Esophagus mucosa (tissue), 1 donor: ENCODE data around the gene SAMD10. TPM values are rescaled to one million over a fixed set of nuclear protein-coding genes. Genes with fewer than 3 reads are reported as not detected.
"Not testable (repeated sequence)": the region's sequence is repeated elsewhere in the genome, so short reads cannot be mapped to it uniquely, and the experiment has no call there.

ENCODE experiments used
- ATAC-seq: fragments of 200-7000 bp; cut with Tn5 transposase; one replicate; pipeline ENCODE4 v1.9.1; 2020
- total RNA-seq: library from RNA; stranded (reverse); gene quantifications from one replicate; pipeline ENCODE4 v1.2.4, GENCODE V29; 2023
- donor health status: DM: yes; HTN: yes; CAD: no.

The SAMD10 gene
- total RNA-seq, 1 donor from 2014 or later: 5.7 TPM

DNA sequence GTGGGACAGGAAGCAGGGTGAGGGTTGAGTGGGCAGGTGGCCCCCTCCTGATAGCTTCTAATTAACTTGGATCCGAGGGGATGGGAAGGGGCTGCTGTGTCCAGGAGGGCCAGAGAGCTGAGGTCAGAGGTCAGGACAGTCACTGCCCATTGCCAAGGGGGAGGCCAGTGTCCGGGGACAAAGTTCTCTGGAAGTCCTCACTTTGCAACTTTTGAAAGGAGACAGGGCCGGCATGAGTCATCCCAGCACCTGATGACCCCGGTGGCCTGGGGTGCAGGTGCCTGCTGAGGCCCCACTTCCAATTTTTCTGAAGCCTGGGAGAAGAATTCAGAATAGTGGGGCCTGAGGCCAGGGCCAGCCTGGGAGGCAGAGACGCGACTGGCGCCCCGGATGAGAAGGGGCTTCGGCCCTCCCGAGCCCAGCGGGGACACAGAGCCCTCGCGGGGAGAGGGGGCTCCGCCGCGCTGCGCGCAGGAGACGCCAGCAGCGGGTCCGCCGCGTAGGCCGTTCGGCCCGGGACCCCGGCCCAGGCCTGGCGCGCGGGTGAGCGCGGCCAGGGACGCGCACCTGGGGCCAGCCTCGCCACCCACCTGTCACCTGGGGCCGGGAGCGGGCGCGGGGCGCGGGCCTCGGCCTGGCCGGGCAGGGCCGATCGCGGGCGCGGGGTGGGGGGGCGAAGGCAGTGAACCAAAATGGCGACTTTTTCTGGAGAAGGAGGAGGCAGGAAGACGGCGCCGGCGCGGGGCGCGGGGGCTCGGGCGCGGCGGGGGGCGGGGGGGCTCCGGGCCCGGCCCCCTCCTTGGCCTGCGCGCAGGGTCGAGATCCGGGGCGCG lies 10.3 kb downstream of the SAMD10 start:
- no peak for ATAC-seq

DNA sequence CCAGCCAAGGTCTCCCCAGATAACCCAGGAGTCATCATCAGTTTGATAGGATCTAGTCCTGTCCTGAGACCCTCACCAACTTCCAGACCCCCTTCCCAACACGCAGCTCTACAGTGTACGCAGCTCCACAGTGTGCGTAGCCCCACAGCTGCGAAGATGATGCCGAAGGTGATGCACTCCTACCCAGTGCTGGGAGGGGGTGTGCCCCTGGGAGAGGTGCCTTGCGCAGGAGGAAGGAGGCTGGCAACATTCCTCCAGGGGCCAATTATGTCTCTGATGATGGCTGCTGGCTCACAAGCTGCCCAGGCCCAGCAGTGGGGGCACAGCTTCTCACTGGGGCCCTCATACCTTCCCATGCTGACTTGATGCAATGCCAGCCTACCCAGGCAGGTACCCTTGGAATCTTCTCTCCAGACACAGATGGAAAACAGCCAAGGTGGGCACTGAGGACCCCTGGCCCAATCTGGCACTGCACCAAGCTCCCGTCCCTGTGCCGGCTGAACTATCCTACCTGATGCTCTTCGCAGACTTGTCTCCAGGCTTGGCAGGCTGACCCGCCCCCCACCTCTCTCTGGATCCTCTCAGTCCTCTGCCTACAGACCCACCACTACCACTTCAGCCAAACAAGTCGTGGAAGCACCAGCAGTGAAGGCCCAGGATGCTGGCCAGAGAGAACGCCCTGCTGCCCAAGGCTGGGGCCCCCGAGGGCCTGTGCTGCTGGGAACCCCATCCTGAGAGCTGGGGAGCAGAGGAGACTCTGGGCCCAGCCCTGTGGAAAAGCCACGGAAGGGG lies 11.1 kb downstream of the SAMD10 start:
- peak; percentile 4 for ATAC-seq

DNA sequence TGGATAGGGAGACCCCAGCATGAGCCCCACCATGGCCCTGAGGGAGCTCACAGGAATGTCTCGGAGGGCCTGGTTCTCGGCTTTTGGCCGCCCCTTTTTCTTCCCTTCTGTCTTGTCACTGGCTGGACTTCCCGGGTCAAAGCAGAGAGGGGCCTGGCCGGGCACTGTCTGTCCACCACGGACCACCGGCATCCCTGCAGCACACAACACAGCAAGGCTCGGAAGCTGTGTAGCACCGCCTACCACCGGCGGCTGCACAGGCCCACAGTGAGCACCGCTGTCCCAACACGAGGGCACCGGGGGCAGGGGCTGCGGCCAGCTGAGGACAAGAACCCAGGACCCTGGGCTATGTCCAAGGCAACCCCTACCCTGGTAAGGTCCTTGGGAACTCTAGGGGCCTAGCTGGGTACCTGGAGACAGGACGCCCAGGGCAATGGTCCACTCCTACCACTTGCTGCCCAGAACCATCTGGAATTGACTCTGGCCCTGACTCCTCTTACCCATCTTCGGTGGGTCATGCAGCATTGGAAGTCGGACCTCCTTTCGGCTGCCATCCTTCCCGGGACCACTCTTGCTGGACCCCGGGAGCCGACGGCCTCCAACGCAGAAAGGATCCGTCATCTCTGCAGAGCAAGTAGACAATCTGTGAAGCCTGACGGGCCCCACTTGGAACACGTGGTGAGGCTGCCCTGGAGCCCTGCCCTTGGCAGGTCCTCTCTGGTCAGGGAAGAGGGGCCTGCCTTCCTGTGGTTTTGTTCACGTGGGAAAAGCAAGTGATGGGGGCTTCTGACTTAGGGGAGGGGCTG lies 11.9 kb downstream of the SAMD10 start:
- ATAC-seq: no peak

DNA sequence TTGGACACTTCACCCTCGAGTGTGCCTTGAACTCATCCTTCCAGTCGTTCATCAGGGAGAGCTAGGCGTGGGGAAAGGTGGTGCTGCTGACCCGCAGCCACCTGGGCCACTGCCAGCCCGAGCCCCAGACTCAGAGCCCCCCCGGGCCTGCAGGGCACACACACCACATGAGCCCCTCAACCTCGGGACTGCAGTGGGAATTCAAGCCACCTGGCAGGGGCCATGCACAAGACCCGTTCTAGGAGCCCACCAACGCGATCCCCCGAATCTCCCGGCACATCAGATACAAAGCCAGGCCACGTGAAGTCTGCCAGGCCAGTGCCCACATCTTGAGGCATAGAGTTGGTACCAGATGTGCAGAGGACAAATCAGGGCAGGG lies 12.5 kb downstream of the SAMD10 start:
- ATAC-seq: no peak

DNA sequence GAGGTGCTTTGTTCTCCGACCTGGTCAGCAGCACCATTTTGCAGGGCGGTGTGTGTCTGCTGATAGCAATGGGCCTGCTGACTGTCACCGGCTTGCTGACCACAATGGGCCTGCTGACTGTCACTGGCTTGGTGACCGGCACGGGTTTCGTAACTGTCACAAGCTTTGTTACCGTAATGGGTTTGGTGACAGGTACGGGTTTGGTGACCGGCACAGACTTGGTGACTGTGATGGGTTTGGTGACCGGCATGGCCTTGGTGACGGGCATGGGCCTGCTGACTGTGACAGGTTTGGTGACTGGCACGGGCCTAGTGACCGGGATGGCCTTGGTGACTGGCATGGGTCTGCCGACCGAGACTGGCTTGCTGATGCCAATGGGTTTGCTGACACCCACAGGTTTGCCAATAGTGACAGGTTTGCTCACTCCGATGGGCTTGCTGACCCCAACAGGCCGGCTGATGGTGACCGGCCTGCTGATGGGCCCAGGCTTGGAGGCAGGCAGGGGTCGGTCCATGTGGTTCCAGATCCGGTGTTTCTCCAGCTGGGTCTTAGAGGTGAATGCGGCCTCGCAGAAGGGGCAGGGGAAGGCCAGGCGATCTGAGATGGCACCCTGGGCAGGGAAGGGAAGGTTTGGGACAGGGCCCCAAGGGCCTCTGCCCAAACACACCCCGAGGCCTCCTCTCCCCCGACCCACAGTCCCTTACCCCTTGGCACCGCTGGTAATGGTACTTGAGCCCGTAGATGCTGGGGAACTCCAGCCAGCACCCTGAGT lies 13.1 kb downstream of the SAMD10 start:
- ATAC-seq: no peak

DNA sequence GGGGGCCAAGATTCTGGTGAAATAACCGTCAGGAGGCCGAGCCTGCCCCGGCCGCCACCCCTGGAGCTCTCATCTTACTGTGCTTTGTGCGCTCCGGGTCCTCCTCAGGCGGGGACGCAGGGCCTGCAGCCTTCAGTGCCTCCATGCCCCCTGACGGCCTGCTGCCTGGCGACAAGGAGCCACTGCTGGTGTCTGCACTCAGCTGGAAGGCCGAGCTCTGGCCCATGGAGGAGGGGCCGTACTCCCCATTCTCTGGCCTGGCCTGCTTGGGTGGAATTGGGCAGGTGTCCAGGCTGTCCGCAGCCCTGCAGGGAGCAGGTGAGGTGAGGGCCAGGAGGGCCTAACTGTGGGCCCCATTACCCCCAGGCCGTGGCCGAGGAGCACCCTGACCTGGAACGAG lies 15.0 kb downstream of the SAMD10 start:
- ATAC-seq: no peak

DNA sequence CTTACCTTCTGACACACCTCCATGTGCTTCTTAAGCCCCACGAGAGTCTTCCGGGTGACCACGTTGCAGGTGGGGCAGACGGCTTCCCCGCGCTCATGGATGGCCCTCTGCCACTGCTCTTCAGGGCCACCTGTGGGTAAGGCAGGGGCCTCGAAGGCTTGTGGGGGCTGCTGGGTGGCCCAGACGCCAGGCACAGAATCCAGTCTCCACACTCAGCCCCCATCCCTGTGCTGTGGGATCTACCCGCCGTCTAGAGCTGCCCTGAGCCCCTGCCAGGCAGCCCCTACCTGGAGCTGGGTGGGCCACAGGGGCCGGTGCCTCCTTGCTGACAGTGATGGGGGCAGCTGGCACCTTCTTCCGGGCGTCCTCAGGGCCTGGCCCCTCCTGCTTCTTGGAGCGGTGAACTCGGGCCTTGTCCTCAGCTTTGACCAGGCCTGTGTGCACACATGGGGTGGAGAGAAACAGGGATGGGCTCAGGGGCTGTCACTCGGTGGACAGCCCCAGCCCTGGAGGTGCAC lies 15.6 kb downstream of the SAMD10 start:
- ATAC-seq: peak; percentile 3

DNA sequence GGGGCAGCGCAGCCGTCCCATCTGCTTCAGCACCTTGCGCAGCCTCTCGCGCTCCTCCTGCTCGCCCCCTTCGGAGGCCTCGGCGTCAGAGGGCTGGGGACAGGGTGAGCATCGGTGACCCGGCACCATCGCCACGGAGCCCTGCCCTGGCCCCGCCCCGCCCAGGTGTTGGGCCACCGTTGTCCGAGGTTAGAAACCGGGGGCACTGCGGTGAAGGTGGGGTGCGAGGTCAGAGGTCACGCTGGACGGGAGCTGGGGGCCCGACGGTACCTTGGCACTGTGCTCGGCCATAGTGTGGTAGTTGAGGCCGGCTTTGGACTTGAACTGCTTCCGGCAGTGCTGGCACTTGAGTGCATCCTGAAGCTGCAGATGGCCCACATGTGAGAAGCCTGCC lies 16.1 kb downstream of the SAMD10 start:
- peak; percentile 4 for ATAC-seq

DNA sequence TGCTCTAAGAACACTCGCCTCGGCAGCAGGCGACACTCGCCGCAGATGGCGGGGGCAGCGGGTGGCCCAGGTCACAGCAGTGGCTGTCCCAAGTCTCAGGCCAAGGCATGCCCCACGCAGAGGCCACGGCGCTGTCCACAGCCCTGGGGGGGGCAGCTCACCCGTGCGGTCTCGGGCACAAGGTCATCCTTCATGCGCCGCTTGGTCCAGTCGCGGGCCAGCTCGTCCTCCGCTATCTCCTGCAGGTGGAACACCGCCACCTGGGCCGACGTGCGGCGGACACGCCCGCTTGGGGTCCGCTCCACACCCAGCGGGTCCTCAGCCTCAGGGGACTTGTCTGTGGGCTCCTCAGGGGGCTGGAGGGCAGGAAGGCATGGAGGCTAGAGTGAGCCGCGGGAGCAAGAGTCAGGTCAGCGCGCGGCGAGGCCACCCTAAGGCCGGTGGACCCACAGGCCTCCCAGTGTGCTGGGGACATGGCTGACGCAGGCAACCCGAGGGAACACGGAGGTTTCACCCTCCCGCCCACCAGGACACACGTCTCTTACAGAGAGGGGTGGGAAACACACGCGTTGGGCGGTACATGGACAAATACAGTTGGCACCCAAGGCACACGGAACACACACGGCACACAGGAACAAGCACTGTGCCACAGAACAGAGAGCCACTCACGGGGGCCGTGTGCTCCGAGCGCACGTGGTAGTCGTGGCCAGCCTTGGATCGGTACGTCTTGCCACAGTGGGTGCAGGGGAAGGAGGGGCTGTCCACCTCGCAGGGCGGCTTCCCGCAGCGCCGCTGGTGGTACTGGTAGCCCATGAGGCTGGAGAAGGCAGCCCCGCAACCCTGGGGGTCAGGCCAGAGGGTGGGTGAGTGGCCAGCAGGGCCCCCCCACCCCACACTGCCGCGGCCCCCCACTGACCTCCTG lies 16.8 kb downstream of the SAMD10 start:
- no peak for ATAC-seq

DNA sequence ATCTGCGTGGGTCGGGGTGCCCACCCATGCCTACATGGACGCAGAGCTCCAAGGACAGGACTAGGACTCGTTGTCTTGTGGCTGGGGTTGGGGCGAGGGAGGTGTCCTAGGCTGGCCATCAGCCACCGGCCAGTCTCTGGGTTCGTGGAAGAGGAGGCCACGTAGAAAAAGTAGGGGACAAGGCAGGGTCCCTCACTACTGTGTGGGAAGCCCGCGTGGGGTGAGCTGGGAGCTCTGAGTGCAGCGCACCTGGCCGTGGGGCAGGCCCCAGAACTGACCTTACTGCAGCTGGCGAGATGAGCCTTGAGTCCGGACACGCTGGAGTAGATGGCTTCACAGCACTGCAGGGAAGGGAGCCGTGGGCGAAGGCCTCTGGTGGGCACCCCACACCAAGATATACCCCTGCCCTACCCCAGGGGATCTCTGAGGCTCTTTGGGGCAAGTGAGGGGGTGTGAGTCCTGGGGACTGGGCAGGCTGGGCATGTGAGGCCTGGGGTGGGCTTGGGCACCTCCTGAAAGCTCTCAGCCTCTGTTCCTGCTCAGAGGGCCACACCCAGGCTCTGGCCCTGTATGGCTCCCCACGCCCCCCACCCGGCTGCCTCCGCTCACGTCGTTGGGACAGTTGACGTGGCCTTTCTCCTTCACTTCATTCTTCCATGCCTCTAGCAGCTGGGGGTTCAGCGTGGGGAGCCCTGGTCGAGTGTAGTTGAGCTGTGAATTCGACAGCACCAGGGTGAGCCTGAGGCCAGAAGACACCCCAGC lies 17.6 kb downstream of the SAMD10 start:
- no peak for ATAC-seq

DNA sequence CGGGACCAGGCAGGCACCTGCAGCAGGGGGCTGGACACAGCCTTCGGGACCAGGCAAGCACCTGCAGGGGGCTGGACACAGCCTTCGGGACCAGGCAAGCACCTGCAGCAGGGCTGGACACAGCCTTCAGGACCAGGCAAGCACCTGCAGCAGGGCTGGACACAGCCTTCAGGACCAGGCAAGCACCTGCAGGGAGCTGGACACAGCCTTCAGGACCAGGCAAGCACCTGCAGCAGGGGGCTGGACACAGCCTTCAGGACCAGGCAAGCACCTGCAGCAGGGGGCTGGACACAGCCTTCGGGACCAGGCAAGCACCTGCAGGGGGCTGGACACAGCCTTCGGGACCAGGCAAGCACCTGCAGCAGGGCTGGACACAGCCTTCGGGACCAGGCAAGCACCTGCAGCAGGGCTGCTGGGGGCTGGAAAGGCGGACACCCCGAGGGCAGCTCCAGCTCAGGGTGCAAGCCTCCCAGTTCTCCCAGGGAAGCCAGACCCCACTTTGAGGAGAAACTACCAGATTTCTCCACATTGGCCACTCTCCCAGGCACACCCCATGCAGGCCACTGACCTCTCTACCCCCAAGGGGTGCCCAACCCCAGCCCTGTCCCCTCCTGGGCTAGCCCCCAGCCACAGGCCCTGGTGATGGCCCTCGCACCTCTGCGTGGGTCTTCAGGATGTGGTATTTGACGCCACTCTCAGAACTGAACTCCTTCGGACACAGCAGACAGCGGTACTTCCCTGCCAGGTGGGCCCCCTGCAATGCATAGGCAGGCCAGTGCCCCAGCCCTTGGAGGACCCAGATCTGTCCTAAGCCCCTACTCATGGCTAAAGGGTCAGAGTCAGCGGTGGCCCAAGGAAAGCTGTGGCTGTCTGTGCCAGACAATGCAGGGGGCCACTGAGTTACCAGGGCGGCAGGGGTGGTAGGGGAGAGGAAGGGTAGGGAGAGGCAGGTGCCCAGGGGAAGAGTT lies 18.5 kb downstream of the SAMD10 start:
- ATAC-seq: not testable (repeated sequence)

DNA sequence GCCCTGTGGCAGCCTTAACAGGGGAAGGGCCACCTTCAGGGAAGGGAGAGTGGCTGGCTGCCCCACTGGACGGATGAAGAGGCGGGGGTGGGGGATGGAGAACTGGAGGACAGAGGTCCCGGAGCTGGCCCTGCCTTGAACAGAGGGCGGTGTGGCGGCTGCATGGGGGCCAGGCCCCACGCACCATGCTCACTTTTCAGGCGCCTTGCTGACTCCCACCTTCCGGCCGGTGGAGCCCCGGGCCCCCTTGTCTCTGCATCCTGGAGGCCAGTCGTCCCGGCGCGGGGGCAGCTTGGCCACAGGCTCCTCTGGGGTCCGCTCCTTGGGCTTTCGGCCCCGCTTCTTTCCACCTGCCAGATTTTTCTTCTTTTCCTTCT lies 19.8 kb downstream of the SAMD10 start:
- no peak for ATAC-seq

DNA sequence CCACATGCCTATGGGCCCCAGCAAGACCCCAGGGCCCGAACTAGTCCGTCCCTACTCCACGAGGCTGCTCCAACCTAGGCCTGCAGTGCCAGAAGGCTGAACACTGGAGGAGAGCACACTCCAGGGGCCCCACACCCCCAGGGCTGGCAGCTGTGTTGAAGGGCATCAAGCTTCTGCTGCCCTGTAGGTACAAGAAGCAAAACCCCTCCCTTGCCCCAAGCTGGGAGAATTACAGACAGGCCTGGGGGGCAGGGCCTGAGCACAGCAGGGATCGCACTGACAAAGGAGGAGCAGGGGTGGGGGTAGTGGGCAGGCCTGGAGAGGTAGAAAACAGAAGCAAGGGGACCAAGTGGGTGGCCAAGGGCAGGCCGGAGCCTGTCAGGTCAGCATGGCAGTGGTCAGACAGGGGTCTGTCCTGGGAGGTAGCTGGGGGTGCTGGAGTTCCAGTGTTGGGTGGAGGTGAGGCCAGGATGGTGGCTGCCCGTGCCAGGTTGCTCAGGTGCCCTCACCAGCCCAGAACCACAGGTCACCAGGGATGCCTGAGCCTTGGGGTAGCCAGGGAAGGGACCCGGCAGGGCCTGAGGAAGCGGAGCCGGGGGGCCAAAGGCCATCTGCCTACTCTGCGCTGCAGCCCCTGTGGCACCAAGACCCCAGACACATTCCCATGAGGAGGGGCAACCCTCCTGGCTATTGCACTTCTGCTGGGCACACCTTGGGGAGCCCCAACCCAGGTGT lies 20.3 kb downstream of the SAMD10 start:
- no peak for ATAC-seq

DNA sequence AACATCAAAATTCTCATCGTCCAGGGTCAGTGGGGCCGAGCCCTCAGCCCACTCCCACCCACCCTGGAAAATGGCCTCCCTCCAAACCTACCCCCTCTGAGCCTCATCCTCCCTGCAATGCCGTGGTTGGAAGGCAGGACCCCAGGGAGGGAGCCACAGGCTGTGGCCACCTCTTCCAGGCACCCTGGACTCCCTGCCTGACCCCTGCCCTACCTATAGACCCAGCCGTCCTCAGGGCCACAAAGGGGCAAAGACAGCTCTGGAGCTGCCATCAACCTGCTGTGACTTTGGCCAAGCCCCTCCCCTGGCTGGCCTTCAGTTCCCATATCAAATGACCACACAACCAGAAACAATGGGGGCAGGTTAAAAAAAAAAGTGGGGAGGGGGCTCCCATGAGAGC lies 21.0 kb downstream of the SAMD10 start:
- ATAC-seq: no peak

DNA sequence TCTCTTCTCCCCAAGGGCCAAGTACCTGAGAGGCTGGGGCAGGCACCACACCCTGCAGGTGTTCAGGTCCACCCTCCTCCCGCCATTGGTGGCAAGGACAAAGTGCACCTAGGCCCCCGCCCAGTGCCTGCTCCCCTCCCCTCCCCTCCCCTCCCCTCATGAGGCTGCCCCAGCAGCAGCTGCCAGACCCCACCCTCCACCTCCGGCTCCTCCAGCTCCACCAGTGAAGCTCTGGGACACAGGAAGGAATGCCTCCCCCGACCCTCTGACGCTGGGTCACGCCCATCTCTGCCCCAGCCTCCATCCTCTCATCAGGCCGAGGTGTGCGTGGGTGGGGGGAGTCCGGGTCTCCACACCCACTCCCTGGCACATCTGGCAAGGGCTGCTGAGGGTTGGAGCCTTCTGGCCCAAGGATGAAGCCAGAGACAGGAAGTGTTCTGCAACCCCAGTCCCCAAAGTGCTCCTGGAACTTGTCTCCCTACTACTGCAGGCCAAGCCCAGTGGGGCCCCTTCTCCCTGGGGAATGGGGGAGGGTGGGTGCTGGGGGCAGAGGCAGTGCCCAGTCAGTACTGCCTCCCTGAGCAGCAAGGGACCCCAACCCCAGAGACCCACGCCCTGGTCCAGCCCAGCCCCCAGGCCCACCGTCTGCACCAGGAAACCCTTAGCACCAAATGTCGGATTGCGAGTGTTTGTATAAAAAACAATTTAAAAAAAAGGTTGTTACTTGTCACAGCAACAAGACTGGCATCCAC lies 21.6 kb downstream of the SAMD10 start:
- ATAC-seq: peak; percentile 47

DNA sequence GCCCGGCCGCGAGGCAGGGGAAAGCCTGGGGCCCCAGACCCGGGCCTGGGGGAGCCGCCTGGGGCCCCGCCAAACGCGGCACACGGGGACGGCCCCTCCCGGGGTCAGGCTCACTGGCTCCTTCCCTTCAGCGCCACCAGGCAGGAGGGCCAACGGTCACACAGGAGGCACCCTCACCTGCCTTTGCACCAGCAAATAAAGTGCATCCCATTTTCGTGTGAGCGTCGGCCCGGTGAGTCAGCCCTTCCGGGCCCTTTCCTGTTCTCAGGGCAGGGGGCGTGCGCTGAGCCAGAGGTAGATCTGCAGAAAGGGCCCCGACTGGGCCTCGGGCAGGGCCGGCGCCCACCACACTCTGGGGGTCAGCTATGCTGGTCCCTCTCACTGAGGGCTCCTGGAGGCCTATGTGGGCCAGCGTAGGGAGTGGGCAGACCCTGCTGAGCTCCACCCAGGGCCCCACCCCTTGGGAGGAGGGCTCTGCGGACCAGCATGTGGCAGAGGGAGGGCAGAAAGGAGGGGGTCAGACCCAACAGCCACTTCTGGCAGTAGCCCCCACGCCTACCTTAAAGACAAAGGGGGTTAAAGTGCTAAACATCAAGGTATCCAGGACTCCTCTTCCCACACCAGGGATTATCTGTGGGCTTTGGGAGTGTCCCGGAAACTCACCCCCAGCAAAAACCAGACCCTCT lies 22.3 kb downstream of the SAMD10 start:
- ATAC-seq: peak; percentile 39

DNA sequence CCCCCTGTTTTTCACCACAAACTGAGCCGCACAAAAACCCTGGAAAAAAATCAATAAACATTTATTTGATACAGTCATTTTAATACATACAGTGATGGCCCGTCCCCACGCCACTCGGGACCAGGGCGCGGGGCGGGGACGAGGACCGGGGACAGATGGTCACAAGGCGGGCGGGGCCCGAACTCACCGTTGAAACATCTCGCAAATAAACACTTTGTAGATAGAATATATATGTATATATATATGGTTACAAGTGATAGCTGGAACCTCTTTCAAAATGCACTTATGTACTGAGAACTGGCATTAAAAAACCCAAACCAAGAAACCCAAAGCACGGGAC lies 22.8 kb downstream of the SAMD10 start:
- no peak for ATAC-seq
